ENCODE data around the gene SLF1.

The SLF1 gene

GRCh38 chr5:94661086-94661485, 42.6 kb downstream of the SLF1 start:
- DNase-seq (ENCODE audit: low read depth, low spot score), result no peak

DNA sequence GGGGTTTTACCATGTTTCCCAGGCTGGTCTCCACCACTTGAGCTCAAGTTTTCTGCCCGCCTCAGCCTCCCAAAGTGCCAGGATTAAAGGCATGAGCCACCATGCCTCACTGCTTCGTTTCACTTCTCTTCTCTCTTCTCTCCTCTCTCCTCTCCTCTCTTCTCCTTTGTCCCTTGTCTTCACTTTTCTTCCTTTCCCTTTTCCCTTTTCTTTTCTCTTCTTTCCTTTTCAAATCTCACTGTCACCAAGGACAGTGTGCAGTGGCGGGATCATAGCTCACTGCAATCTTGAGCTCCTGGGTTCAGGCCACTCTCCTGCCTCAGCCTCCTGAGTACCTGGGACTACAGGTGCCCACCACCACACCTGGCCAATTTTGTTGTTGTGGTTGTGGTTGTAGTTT, 49.5 kb downstream of the SLF1 start:
- DNase-seq (ENCODE audit: low read depth, low spot score), result no peak

- no peak for DNase-seq (ENCODE audit: low read depth, low spot score)
These were observed 52.3 kb downstream of the SLF1 start for GRCh38 chr5:94670726-94671125.

DNA sequence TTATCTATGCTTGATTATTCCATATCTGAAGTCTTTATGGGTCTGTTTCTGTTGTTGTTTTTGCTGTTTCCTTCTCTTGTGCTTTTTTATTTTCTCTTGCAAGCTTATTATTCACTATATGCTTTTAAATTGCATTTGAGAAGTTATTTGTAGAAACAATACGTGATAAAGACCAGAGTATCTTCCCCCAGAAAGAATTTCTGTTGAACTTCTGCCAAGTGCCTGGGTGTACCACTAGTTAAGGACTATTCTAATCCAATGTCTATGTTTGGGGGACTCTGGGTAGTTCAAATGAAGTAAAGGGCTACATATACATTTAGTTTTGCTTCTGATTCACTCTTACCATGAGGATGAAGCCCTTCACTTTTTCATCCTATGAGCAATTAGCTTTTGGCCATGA, 54.3 kb downstream of the SLF1 start:
- no peak for DNase-seq (ENCODE audit: low read depth, low spot score)

DNA sequence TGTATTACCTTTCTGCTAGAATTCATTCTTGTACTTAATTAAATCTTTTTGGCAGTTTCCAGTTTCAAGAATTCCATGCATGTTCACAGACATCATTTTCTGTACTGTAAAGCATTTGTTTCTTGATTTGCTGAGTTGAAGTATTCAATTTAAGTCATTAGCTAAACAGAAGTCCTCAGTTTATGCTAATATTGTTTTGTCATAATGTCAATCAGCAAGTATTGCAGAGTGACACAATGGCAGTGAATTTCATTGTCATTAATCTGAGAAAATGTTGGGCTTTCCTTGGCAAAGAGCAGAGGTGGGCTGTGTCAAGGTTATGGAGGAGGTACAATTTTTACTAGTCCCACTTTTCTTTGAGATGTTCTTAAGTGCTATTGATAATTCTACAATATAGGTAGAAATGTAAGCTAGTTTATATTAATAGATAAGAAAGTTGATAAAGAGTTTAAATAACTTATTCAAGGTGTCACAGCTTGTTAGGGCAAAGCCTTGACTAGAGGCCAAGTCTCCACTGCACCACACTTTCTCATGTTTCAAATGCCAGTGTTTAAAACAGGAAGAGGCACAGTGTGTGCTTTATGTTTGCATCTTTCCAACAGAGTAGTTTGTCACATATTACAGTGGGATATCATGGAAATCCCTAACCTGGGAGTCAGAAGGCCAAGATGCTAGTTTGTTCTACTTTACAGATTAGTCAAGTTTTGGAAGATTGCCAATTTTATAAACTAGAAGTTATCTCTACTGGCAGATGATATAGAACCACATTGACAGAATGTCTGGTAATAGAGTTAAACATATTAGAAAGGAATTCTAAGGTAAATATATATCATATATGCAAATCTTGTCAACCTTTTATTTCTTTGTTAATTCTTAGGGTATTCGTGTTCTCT, 56.3 kb downstream of the SLF1 start:
- no peak for DNase-seq (ENCODE audit: low read depth, low spot score)

GRCh38 chr5:94675965-94676618, 57.6 kb downstream of the SLF1 start:
- no peak for DNase-seq (ENCODE audit: low read depth, low spot score)

GRCh38 chr5:94682814-94683520, 64.5 kb downstream of the SLF1 start:
- no peak for DNase-seq (ENCODE audit: low read depth, low spot score)

DNA sequence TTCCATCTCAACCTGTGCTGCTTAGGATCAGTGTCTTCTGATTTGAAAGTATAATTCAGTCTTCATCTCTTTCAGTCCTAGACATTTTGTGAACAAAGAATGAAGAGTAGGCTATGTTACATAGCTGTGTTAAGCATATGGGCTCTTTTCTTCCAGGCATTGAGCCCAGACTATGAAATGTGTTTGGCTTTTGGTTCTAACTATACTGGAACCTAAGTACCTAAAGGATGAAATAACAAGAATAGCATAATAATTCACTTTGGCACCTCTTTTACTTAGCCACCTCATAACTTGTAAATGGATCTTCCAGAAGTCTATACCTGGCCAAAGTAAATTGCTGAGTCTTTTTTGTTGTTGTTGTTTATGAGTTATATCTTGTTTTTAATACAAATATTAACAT, 71.4 kb downstream of the SLF1 start:
- DNase-seq (ENCODE audit: low read depth, low spot score), result no peak

GRCh38 chr5:94690778-94691177, 72.3 kb downstream of the SLF1 start:
- no peak for DNase-seq (ENCODE audit: low read depth, low spot score)

DNA sequence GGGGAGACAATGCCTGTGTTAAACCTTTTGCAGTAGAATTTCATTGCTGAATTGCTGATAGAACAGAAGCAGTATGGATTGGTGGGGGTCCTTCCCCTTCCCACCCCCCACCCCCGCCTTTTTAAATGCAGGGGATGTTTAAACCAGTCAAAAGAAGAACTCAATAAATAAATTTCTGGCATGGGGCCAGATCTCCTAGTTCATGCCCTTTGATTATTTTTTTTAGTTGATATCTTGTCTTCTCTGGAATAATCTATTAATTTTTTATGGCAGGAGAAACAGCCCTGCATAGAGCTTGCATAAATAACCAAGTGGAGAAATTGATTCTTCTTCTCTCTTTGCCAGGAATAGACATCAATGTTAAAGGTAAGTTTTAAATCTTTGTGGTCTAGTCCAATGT, 72.8 kb downstream of the SLF1 start:
- no peak for DNase-seq (ENCODE audit: low read depth, low spot score)

GRCh38 chr5:94691949-94692348, 73.5 kb downstream of the SLF1 start:
- no peak for DNase-seq (ENCODE audit: low read depth, low spot score)

DNA sequence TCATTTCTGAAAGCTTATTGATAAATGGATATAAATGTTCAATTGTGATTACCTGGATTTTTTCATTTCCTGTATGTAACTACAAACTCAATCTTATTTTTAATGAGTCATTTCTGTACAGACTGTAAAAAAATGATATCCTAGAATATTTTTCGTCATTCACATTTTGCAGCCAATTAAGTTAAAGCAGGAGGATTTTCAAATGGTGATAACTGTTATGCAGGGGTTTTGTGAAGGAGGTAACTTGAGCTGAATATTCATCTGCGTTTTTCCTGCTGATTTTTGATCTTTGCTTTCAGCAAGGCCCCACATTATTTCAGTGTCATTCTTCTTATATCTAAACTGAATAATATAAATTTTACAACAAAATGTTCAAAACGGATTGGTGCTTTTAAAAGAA, 74.1 kb downstream of the SLF1 start:
- DNase-seq (ENCODE audit: low read depth, low spot score), result no peak

GRCh38 chr5:94693043-94693822, 74.8 kb downstream of the SLF1 start:
- DNase-seq (ENCODE audit: low read depth, low spot score), result no peak

- DNase-seq (ENCODE audit: low read depth, low spot score), result no peak
These were observed 75.4 kb downstream of the SLF1 start for GRCh38 chr5:94693845-94694370.

DNA sequence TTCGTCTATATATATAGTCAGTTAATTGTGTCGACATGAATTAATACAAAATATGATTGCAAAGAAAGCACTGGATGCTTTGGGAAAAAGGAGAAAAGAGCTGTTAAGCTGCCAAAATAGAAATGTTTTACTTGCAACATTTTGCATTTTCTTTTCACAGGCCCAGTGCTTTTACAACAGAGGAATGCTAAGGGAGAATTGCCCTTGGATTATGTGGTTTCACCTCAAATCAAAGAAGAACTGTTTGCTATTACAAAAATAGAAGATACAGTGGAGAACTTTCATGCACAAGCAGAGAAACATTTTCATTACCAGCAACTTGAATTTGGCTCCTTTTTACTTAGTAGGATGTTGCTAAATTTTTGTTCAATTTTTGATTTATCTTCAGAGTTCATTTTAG, 76.2 kb downstream of the SLF1 start:
- no peak for DNase-seq (ENCODE audit: low read depth, low spot score)

- DNase-seq (ENCODE audit: low read depth, low spot score), result no peak
These were observed 79.7 kb downstream of the SLF1 start for GRCh38 chr5:94698197-94698596.

- no peak for DNase-seq (ENCODE audit: low read depth, low spot score)
These were observed 81.1 kb downstream of the SLF1 start for GRCh38 chr5:94699562-94699961.

DNA sequence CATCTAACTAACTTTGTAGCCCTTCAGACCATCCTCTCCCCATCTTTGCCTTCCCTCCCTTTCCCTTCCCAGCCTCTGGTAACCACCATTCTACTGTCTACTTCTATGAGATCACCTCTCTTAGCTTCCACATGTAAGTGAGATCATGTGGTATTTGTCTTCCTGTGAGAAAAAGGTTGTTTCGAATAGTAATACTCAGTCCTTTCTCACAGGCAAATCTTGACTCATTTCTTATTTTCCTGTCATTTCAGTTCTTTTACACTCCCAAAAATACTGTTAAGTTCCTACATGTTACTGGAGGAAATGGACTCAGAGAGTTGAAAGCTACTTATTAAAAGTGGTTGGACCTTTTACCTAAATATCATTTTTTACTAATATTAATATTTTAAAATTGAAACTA, 82.1 kb downstream of the SLF1 start:
- no peak for DNase-seq (ENCODE audit: low read depth, low spot score)

DNA sequence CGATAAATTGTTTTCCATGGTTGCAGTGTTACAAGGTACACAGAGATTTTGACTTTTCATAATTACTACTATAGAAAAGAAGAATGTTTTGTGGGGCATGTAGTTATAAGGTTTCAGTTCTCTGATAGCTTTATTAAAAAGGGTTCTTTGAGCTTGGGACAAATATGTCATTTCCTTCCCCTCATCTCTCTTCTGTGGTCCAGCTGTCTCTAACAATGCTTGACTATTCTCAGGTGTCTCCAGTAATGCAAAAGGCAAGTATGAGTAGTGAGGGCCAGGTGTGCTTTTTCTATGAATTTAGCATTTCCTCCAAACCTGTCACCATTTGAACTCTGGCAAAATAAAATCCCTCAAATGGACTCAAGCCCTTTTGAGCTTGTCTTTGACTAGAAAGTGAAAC, 84.3 kb downstream of the SLF1 start:
- no peak for DNase-seq (ENCODE audit: low read depth, low spot score)

DNA sequence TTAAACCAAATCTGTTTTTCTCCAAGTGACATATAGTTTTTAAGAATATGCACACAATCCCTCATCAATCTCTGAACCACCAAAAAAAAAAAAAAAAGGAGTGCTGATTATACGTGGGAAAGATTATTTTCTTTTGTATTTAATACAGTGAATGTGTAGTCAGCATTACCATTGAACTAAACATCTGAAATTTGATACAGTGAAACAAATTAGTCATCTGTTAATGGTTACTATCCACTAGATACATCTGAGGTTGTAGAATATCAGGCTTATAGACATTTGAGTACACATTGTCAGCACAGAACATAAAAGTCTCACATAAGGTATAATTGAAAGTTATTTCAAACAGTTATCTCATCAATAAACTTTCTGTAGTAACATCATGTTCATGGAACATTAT, 87.0 kb downstream of the SLF1 start:
- DNase-seq (ENCODE audit: low read depth, low spot score), result no peak

GRCh38 chr5:94707359-94707758, 88.9 kb downstream of the SLF1 start:
- no peak for DNase-seq (ENCODE audit: low read depth, low spot score)

DNA sequence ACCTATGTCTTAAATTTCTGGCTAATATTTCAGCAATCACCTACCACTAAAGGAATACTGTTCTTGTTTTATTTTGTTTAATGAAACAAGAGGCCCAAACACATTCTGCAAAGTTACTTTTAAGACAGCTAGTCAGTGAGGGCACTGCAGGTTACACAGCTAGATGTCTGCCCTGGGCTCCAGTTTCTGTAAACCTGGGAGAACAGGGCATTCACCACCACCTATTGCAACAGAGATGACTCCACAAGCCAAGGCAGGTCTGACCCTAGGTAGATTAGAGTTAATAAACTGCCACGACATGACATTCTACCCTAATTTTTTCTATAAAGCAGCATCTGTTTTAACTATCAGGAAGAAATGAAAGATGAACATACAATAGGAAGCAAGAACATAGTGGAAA, 90.8 kb downstream of the SLF1 start:
- DNase-seq (ENCODE audit: low read depth, low spot score), result no peak
